Lung (tissue), 12 donors: ENCODE measurements around the gene ZC3H18. TPM values are rescaled to one million over a fixed set of nuclear protein-coding genes. Genes with fewer than 3 reads are reported as not detected.

Experiments
- ATAC-seq: fragments of 200-7000 bp; cut with Tn5 transposase; one replicate; pipeline ENCODE4 v1.9.1; 2020; ENCODE audit warnings: moderate number of reproducible peaks; ENCODE audit not compliant: insufficient read depth, low FRiP score
- DNase-seq, 3 donors: peaks; one replicate each; pipeline ENCODE4 v3.0.0-alpha.2; 2013 to 2017
- H3K27ac ChIP-seq, 2 donors: one replicate each; pipeline ENCODE4 v1.5.1; 2013; ENCODE audit warnings: mild to moderate bottlenecking in 2 of 2, moderate library complexity in 2 of 2, control low read depth in 1 of 2, inconsistent platforms in 1 of 2, low read depth in 1 of 2, low read length in 1 of 2
- H3K27me3 ChIP-seq, 3 donors: one replicate each; pipeline ENCODE4 v1.5.1; 2013; ENCODE audit warnings: low read length in 2 of 3; ENCODE audit not compliant: control insufficient read depth in 3 of 3, insufficient read depth in 3 of 3
- H3K36me3 ChIP-seq, 4 donors: one replicate each; pipeline ENCODE4 v1.5.1; 2013; ENCODE audit warnings: low read length in 4 of 4, mild to moderate bottlenecking in 1 of 4, moderate library complexity in 1 of 4; ENCODE audit not compliant: control insufficient read depth in 4 of 4, insufficient read depth in 4 of 4
- H3K4me1 ChIP-seq, 5 donors: one replicate each; pipeline ENCODE4 v1.5.1; 2013; ENCODE audit warnings: low read length in 5 of 5, mild to moderate bottlenecking in 2 of 5, moderate library complexity in 1 of 5; ENCODE audit not compliant: control insufficient read depth in 5 of 5, insufficient read depth in 5 of 5
- H3K4me3 ChIP-seq: one replicate; pipeline ENCODE4 v1.5.1; 2013; ENCODE audit warnings: mild to moderate bottlenecking, control low read depth, moderate library complexity
- H3K9ac ChIP-seq, 2 donors: one replicate each; pipeline ENCODE4 v1.5.1; 2013; ENCODE audit warnings: low read length in 2 of 2, control low read depth in 1 of 2; ENCODE audit not compliant: insufficient read depth in 1 of 2
- H3K9me3 ChIP-seq, 4 donors: one replicate each; pipeline ENCODE4 v1.5.1; 2013; ENCODE audit warnings: low read length in 3 of 4, mild to moderate bottlenecking in 1 of 4, moderate library complexity in 1 of 4; ENCODE audit not compliant: control insufficient read depth in 4 of 4, insufficient read depth in 3 of 4
- CTCF ChIP-seq: IDR thresholded peaks from 2 replicates; pipeline ENCODE4 v1.5.1; 2012; ENCODE audit warnings: mild to moderate bottlenecking; ENCODE audit errors: control extremely low read depth, extremely low read depth
- WGBS, 2 donors: extraction: QIAGEN DNeasy Blood & Tissue Kit; methylation state at CpG; one replicate each; pipeline ENCODE4 v1.1.7; 2013; 5-methylcytosine and 5-hydroxymethylcytosine counted together
- polyA plus RNA-seq, 2 donors: library from polyadenylated mRNA; stranded (reverse); fragments of 200-250 nt; gene quantifications; one replicate each; pipeline ENCODE4 v1.2.1, GENCODE V29; 2013
- total RNA-seq, 2 donors: library from RNA; depleted of rRNA in 1 of 2; stranded (reverse); fragments of >200 nt in 1 of 2; gene quantifications; one replicate each; pipeline ENCODE4 v1.2.1, GENCODE V29; 2014 to 2021
- donor health status: control.
- donor health status: control.
- donor health status: Bipolar disorder and iron deficiency.
- donor health status: healthy.
- donor health status: DM: yes; HTN: yes; CAD: no.

Gene ZC3H18
- total and polyA plus RNA-seq, 4 donors = 21.2 to 44.0 (median 28.6) TPM

- WGBS, 2 donors = 77 to 89% methylated on average over 22 of the region's 22 CpGs
- H3K27me3 ChIP-seq = peaks cover 0 to 10% (median 0%) of the 10 kb centered on the region in 3 donors
- DNase-seq = no peak
- H3K9ac ChIP-seq = no peak overlapping the region
- H3K4me3 ChIP-seq = no peak overlapping the region
- no peak for TF ChIP-seq CTCF
- H3K9me3 ChIP-seq = no peaks in the 10 kb centered on the region
- H3K27ac ChIP-seq = no peak overlapping the region
- no peak for ATAC-seq
- peaks cover 0 to 2% (median 0%) of the 10 kb centered on the region in 5 donors for H3K4me1 ChIP-seq
- peaks cover 0 to 6% (median 0%) of the 10 kb centered on the region in 4 donors for H3K36me3 ChIP-seq
Measured at GRCh38 chr16:88676502-88677242, 106.5 kb downstream of the ZC3H18 start.

GRCh38 chr16:88677721-88678120, 107.5 kb downstream of the ZC3H18 start:
- Histone ChIP-seq H3K27me3 (peaks cover 0 to 10% (median 0%) of the 10 kb centered on the region in 3 donors), H3K4me3 (no peak overlapping the region), H3K4me1 (peaks cover 0 to 2% (median 0%) of the 10 kb centered on the region in 5 donors), H3K9me3 (no peaks in the 10 kb centered on the region), H3K36me3 (no peaks in the 10 kb centered on the region), H3K27ac (no peak overlapping the region), H3K9ac (no peak overlapping the region)
- no peak for TF ChIP-seq CTCF
- WGBS, 2 donors = 75 to 80% methylated on average over 13 of the region's 13 CpGs
- DNase-seq (no peak), ATAC-seq (no peak)

GRCh38 chr16:88678224-88678979, 108.2 kb downstream of the ZC3H18 start:
- ATAC-seq (no peak), DNase-seq (no peak)
- TF ChIP-seq CTCF = no peak
- Histone ChIP-seq H3K27me3 (peaks cover 0 to 10% (median 0%) of the 10 kb centered on the region in 3 donors), H3K4me3 (no peak overlapping the region), H3K4me1 (peaks cover 0 to 2% (median 0%) of the 10 kb centered on the region in 5 donors), H3K9me3 (no peaks in the 10 kb centered on the region), H3K27ac (no peak overlapping the region), H3K9ac (no peak overlapping the region), H3K36me3 (no peaks in the 10 kb centered on the region)
- WGBS, 2 donors = 65 to 87% methylated on average over 32 of the region's 32 CpGs
